Right lobe of liver (tissue), 4 donors: ENCODE data around the gene TANGO2.
"Not testable (repeated sequence)": the region's sequence is repeated elsewhere in the genome, so short reads cannot be mapped to it uniquely, and the experiment has no call there.

Source experiments
- CTCF ChIP-seq, 4 donors: fragments of 200-600 bp in 3 of 4; fragments of 450-650 bp in 1 of 4; IDR thresholded peaks; one replicate each; pipeline versions ENCODE4 v1.5.1 to v1.8.0; 2016 to 2022; ENCODE audit warnings: antibody characterized with exemption in 4 of 4, mild to moderate bottlenecking in 2 of 4
- POLR2A ChIP-seq: fragments of 450-650 bp; IDR thresholded peaks from one replicate; pipeline ENCODE4 v1.6.1; 2017; ENCODE audit warnings: antibody characterized with exemption, mild to moderate bottlenecking
- donor health status: DM: no; HTN: no; CAD: no.
- donor health status: DM: no; HTN: no; CAD: no.
- donor health status: DM: no; HTN: yes; CAD: no.

- TF ChIP-seq POLR2A; CTCF (IDR thresholded peaks at IDR 0.05): not testable (repeated sequence)
Measured at GRCh38 chr22:20067384-20067682, 46.4 kb downstream of the TANGO2 start.
